ENCODE data around the gene BPIFB1. TPM values are rescaled to one million over a fixed set of nuclear protein-coding genes. Genes with fewer than 3 reads are reported as not detected.

Gene BPIFB1
- total RNA-seq, 1 donor from 2014 or later: not detected

GRCh38 chr20:33290852-33291251, 7.8 kb downstream of the BPIFB1 start:
- DNase-seq (ENCODE audit: low spot score): no peak
- intact Hi-C loops (cut with DNase I): no loop called here

- intact Hi-C loops (cut with DNase I): no loop called here
- DNase-seq (ENCODE audit: low spot score): no peak
Observed at GRCh38 chr20:33291416-33291815, 8.4 kb downstream of the BPIFB1 start.

- no peak for DNase-seq (ENCODE audit: low spot score)
Observed at GRCh38 chr20:33291830-33292355, 8.9 kb downstream of the BPIFB1 start.

GRCh38 chr20:33296206-33296605, 13.2 kb downstream of the BPIFB1 start:
- intact Hi-C loops (cut with DNase I): no loop called here
- no peak for DNase-seq (ENCODE audit: low spot score)

More at GRCh38 chr20:33291830-33292355, 8.9 kb downstream of the BPIFB1 start:
- intact Hi-C loops (cut with DNase I): no loop called here

- intact Hi-C loops (cut with DNase I): loop anchor here (2.0 kb wide), 1 partner anchor 396 kb away; no protein-coding TSS in a partner anchor
- no peak for DNase-seq (ENCODE audit: low spot score)
Observed at GRCh38 chr20:33298391-33298790, 15.4 kb downstream of the BPIFB1 start.

- DNase-seq (ENCODE audit: low spot score): peak; percentile 79
- intact Hi-C loops (cut with DNase I): loop anchor here (2.0 kb wide), 1 partner anchor 396 kb away; no protein-coding TSS in a partner anchor
Observed at GRCh38 chr20:33299111-33299603, 16.1 kb downstream of the BPIFB1 start.

GRCh38 chr20:33301192-33301930, 18.3 kb downstream of the BPIFB1 start:
- intact Hi-C loops (cut with DNase I): no loop called here
- DNase-seq (ENCODE audit: low spot score): no peak

GRCh38 chr20:33303595-33303994, 20.6 kb downstream of the BPIFB1 start:
- intact Hi-C loops (cut with DNase I): no loop called here
- no peak for DNase-seq (ENCODE audit: low spot score)

- no peak for DNase-seq (ENCODE audit: low spot score)
- intact Hi-C loops (cut with DNase I): no loop called here
Observed at GRCh38 chr20:33304046-33304445, 21.0 kb downstream of the BPIFB1 start.

GRCh38 chr20:33305589-33306057, 22.6 kb downstream of the BPIFB1 start:
- no peak for DNase-seq (ENCODE audit: low spot score)
- intact Hi-C loops (cut with DNase I): no loop called here

- intact Hi-C loops (cut with DNase I): no loop called here
- no peak for DNase-seq (ENCODE audit: low spot score)
Observed at GRCh38 chr20:33306228-33306627, 23.2 kb downstream of the BPIFB1 start.

- intact Hi-C loops (cut with DNase I): no loop called here
- no peak for DNase-seq (ENCODE audit: low spot score)
Observed at GRCh38 chr20:33306807-33307206, 23.8 kb downstream of the BPIFB1 start.

GRCh38 chr20:33308668-33309067, 25.7 kb downstream of the BPIFB1 start:
- DNase-seq (ENCODE audit: low spot score): no peak
- intact Hi-C loops (cut with DNase I): no loop called here

- no peak for DNase-seq (ENCODE audit: low spot score)
- intact Hi-C loops (cut with DNase I): no loop called here
Observed at GRCh38 chr20:33309631-33310030, 26.6 kb downstream of the BPIFB1 start.

- intact Hi-C loops (cut with DNase I): no loop called here
- no peak for DNase-seq (ENCODE audit: low spot score)
Observed at GRCh38 chr20:33310327-33310899, 27.4 kb downstream of the BPIFB1 start.

- DNase-seq (ENCODE audit: low spot score): no peak
- intact Hi-C loops (cut with DNase I): no loop called here
Observed at GRCh38 chr20:33311011-33311410, 28.0 kb downstream of the BPIFB1 start.

- DNase-seq (ENCODE audit: low spot score): no peak
- intact Hi-C loops (cut with DNase I): no loop called here
Observed at GRCh38 chr20:33311996-33312395, 29.0 kb downstream of the BPIFB1 start.

GRCh38 chr20:33312583-33312982, 29.6 kb downstream of the BPIFB1 start:
- intact Hi-C loops (cut with DNase I): no loop called here
- no peak for DNase-seq (ENCODE audit: low spot score)

GRCh38 chr20:33313686-33314314, 30.8 kb downstream of the BPIFB1 start:
- intact Hi-C loops (cut with DNase I): no loop called here
- no peak for DNase-seq (ENCODE audit: low spot score)

- intact Hi-C loops (cut with DNase I): no loop called here
- no peak for DNase-seq (ENCODE audit: low spot score)
Observed at GRCh38 chr20:33316343-33316742, 33.3 kb downstream of the BPIFB1 start.
